GM12892 (cell line): ENCODE results near the gene MICU2.

ENCODE experiments used
- DNase-seq: peaks from one replicate; pipeline ENCODE4 v3.0.0; 2011; ENCODE audit not compliant: insufficient read length
- FAIRE-seq: peaks from 2 replicates; lab custom pipeline; 2011; peaks lifted over from hg19 to GRCh38; lab: Jason Lieb, UNC
- POLR2A ChIP-seq: IDR thresholded peaks from 2 replicates; pipeline ENCODE4 v1.6.1; 2011; ENCODE audit warnings: low read depth, low read length, control low read depth
- POLR2AphosphoS5 ChIP-seq: IDR thresholded peaks from 2 replicates; pipeline ENCODE4 v1.6.1; 2011; ENCODE audit warnings: low read depth, low read length, control low read depth
- TAF1 ChIP-seq: IDR thresholded peaks from 2 replicates; pipeline ENCODE4 v1.6.1; 2011; ENCODE audit warnings: low read depth, mild to moderate bottlenecking, control low read depth, low read length, borderline replicate concordance

MICU2 gene

DNA sequence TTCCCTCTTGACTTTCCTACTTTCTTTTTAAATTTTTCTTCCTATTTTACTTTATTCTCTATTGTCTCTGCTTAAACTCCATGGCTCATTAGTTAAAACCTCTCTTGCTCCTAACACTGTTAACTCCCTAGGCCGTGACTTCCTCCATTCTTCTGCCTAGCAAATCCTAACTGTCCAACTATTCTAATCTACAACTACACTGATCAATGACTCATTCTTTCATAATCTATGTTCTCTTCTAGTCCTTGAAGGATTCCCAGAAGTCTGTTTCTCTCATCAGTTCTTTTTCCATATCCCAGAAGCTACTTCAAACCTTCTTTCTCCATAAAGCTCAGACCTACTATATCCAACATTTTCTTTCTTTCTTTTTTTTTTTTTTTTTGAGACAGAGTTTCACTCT, 66.9 kb downstream of the MICU2 start:
- FAIRE-seq (no peak), DNase-seq (no peak)
- TF ChIP-seq TAF1 = no peak
- no peak for TF ChIP-seq POLR2A
- TF ChIP-seq POLR2AphosphoS5 = no peak

DNA sequence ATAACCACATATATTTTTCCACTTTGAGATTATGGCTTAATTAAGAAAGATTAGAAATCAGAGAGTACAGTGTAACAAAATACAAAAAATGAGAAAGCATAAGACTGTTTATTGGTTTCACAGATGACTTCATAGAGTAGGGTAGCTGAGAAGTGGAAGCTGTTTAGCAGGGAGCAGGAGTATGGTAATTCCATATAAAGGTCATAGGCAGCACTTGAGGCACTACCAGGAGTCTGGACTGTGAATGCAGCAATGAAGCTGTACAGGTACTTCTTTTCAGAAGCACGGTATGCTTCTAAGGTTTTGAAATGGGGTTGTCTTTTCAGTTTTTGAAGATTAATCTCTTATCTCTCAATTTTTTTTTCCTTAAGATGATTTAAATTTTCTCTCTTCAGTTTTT, 69.2 kb downstream of the MICU2 start:
- TF ChIP-seq POLR2AphosphoS5 (no peak), TAF1 (no peak), POLR2A (no peak)
- FAIRE-seq (no peak), DNase-seq (no peak)

DNA sequence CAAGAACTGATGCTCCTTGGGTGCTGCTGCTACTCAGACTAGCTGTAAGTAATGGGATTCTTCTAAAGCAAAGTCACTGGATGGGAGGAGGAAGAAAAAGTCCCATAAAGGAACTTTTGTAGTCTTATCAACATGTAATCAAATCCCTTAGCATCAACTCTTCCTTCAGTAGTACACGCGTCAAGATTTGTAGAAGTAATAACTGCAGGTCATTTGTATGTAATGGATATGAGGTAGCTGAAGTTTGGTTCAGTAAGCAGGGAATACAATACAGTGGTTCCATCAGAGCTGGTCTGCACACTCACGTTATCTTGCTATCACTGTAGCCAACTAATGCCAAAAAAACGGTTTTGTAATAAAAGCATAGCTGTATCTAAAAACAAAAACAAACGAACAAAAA, 72.5 kb downstream of the MICU2 start:
- TF ChIP-seq POLR2A = no peak
- no peak for DNase-seq
- peak; percentile 68 for FAIRE-seq

DNA sequence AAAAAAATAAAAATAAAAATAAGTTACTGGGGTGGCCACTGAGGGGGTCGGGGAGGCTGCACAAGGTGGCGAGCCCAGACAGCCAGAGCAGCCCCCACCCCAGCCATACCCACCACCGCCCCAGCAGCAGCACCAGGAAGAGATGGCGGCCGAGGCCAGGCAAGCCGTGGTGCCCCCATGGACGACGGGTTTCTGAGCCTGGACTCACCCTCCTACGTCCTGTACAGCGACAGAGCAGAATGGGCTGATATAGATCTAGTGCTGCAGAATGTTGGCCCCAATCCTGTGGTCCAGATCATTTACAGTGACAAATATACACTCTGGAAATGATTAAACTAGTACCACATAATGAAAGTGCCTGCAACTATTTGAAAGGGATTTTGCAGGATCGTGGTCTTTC, 73.3 kb downstream of the MICU2 start:
- no peak for FAIRE-seq
- no peak for DNase-seq

DNA sequence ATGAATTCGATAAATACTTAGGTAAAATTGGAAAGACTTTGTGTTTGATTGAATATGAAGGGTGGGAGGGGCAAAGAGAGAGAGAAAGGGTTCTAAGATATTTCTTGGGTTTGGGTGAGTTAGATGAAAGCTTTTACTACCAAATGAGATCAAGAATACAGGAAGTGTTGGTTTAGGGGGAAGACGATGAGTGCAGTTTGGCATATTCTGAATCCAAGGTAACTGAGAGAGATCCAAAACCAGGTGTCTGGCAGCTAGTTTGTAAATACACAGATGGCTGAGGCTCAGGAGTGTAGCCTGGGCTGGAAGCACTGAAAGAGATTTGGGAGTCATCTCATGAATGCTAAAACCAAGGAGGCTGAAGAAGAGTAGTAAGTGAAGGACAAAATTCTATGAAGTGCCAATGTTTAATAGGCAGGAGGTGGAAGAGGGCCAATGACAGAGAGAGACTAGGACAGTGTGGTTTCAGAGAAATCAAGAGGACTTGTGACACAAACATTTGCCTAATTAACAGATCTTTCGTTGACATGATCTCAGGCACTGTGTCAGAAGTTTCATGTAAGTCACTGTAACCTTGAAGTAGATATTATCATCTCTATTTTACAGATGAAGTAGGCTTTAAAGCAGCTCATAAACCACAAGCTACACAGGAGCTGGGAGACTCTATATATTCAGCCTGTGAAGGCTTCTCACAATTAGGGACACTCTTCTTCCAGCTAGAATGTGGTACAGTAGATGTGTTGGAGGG, 74.7 kb downstream of the MICU2 start:
- no peak for DNase-seq
- no peak for FAIRE-seq
- TF ChIP-seq TAF1 (no peak), POLR2A (no peak), POLR2AphosphoS5 (no peak)

More for the DNA sequence above, 73.3 kb downstream of the MICU2 start:
- TF ChIP-seq POLR2A = no peak
- TF ChIP-seq TAF1 = no peak
- TF ChIP-seq POLR2AphosphoS5 = no peak

DNA sequence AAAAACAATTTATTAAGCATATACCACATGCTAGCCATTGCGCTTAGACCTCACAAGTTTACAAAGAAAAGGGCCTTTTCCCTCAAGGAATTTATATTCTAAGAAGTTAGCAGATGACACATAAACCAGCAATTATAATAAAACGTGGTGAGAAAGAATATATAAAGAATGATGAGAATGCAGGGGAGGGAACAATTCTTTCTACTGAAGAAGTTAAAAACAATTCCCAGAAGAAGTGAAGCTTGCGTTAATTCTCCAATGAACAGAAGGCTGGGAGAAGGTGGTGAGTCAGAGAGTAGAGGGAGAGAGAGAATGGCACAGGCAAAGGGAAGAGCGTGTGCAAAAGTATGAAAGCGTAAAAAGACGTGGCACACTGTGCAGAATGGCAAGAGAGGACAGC, 75.4 kb downstream of the MICU2 start:
- FAIRE-seq = no peak
- no peak for DNase-seq

DNA sequence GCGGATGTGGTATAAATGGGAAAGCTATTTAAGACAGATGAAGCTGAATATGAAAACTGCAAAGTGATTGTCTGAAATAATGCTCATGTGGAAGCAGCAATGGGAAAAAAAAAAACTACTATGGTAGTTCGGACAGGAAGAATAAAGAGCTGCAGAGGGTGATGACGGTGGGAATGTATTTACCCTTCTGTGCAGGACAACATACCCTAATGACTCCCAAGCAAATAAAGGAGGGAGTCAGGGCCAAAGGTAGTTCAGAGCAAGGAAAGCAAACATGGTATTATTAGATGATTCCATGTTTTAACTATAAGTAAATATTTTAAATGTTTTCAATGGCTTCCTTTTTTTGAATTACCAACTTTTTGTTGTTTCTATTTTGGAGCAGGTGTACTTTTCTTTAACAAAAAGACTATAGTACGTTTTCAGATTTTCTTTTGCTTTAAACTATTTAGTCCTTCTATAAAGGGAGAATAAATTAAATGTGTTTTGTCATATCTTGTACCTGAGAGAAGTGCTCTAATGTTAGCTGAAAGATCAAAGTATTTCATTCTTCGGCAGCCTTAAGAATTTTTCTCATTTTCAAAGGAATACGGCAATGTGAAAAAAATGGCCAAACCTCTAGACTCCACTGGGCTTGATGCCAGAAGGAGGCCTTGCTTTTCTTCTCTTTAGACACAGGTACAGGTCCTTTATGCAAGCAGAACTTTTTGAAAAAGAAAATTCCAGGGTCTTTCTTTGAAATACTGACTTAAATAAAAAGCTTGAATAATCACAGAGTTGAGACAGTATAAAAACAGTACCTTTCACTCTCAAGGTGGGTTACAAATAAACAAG, 77.0 kb downstream of the MICU2 start:
- no peak for FAIRE-seq
- no peak for DNase-seq
- TF ChIP-seq POLR2A (no peak), POLR2AphosphoS5 (no peak), TAF1 (no peak)

More for the DNA sequence above, 75.4 kb downstream of the MICU2 start:
- no peak for TF ChIP-seq POLR2AphosphoS5
- TF ChIP-seq POLR2A = no peak
- TF ChIP-seq TAF1 = no peak

DNA sequence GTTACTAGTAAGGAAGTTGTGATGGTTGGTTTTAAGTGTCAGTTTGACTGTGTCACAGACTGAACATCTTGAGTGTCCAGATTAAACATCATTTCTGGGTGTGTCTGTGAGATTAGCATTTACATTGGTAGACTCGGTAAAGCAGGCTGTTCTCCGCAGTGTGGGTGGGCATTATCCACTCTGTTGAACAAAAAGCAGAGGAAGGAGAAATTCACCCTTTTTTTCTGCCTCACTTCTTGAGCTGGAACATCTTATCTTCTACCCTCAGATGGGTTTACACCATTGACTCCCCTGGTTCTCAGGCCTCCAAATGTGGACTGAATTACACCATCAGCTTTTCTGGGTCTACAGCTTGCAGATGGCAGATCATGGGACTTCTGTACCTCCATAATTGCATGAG, 81.1 kb downstream of the MICU2 start:
- no peak for DNase-seq
- no peak for TF ChIP-seq POLR2A
- no peak for TF ChIP-seq POLR2AphosphoS5
- no peak for TF ChIP-seq TAF1
- no peak for FAIRE-seq

DNA sequence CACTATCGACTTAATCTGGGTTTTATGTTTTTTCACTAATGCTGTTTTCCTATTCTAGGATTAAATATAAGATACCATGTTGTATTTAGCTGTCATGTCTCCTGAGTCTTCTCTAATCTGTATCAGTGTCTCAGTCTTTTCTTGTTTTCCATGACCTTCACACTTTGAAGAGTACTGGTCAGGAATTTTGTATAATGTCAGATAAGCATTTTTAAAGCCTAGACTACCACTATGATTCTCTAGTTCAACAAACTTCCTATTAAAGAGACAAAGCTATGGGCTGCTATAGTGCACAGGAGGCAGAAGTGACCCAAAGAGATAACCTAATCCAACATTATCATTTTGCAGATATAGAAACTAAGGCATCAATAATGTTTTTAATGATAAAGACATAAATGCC, 81.8 kb downstream of the MICU2 start:
- TF ChIP-seq POLR2AphosphoS5 (no peak), TAF1 (no peak), POLR2A (no peak)
- DNase-seq (no peak), FAIRE-seq (no peak)

DNA sequence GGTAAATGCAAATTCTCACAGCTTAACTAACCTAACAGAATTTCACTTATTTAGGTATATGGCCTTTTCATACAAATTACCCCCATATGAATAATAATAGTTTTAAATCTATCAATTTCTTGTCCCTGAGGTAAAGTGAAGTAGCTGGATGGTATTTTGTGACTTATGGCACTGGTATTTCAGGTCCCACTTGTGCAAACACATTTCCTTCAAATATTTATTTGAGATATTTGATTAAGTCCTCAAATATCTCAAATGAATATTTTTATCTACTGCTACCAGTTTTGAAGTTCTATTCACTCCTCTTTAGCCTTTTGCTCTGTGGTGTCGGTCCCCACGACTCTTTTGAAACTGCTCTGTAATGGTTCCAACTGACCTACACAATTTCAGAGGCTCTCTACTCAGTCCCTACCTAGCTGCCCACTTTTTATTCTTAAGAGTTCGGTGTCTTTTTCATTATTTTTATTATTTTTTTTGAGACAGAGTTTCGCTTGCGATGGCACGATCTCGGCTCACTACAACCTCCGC, 85.3 kb downstream of the MICU2 start:
- FAIRE-seq = no peak
- no peak for TF ChIP-seq POLR2A
- TF ChIP-seq TAF1 = no peak
- TF ChIP-seq POLR2AphosphoS5 = no peak
- DNase-seq = no peak

DNA sequence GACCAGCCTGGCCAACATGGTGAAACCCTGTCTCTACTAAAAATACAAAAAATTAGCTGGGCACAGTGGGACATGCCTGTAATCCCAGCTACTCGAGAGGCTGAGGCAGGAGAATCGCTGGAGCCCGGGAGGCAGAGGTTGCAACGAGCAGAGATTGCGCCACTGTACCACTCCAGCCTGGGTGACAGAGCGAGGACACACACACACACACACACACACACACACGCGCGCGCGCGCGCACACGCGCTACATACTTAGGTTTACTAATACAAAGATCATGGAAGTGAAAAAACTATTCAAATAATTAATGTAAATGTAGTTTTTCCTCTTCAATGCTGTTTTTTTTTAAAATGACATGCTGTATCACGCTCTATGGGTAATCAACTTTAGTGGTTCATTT, 86.4 kb downstream of the MICU2 start:
- FAIRE-seq = no peak
- TF ChIP-seq POLR2AphosphoS5 (no peak), TAF1 (no peak), POLR2A (no peak)
- DNase-seq = no peak

DNA sequence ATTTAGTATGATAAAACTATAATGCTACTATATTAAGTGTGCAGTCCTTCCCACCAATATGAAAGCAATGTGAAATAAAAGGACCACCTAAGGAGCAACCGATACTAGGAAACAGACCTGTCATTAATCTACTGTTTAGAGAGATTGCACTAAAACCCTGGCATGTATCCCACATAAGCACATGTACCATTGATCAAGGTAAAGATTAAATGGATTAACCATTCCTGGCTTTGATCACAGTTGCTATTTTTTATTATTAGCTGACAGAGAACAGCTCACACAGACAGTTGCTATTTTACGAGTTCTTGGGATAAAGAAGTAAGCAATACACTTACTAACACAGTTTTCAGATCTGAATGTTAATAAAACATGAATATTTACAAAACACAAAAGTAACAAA, 87.2 kb downstream of the MICU2 start:
- FAIRE-seq (no peak), DNase-seq (no peak)
- no peak for TF ChIP-seq TAF1
- TF ChIP-seq POLR2AphosphoS5 = no peak
- TF ChIP-seq POLR2A = no peak
